ELR (cell line): Measurements from ENCODE around the gene BCDIN3D.

Source experiments
- DNase-seq: peaks from one replicate; pipeline ENCODE4 v3.0.0-alpha.2; 2015; ENCODE audit warnings: low read depth

Gene BCDIN3D

DNA sequence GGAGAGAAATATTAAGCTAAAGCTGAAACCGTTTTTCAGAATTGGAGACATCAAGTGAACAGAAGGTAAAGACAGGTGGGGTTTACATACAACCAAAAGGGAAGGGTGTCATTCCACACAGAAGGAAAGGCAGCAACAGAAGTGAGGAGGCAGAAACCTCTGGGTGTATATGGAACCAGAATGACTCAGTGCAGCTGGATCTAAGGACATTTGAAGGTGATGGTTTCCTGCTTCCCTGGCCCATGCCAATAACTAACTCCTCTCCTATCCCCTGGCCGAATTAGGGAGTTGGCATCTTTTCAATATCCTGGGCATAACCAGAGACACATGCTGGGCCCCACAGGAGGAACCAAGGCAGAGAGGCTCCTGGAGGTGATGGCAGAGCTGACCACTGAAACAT is 23.1 kb downstream of the BCDIN3D start:
- DNase-seq: peak; percentile 18

DNA sequence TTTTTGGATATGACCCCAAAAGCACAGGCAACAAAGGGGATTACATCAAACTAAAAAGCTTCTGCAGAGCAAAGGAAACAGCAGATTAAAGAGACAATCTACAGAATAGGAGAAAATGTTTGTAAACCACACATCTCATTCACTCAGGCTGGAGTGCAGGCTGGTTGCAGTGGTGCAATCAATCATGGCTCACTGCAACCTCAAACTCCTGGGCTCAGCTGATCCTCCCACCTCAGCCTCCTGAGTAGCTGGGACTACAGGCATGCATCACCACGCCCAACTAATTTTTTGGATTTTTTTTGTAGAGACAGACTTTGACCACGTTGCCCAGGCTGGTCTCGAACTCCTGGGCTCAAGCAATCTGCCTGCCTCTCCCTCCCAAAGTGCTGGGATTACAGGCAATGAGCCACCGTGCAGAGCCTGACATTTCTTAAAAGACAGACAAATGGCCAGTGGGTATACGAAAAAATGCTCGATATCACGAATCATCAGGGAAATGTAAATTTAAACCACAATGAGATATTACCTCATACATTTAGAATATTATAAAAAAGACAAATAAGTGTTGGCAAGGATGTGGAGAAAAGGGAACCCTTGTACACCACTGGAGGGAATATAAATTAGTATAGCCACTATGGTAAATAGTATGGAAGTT is 24.5 kb downstream of the BCDIN3D start:
- DNase-seq: peak; percentile 30

DNA sequence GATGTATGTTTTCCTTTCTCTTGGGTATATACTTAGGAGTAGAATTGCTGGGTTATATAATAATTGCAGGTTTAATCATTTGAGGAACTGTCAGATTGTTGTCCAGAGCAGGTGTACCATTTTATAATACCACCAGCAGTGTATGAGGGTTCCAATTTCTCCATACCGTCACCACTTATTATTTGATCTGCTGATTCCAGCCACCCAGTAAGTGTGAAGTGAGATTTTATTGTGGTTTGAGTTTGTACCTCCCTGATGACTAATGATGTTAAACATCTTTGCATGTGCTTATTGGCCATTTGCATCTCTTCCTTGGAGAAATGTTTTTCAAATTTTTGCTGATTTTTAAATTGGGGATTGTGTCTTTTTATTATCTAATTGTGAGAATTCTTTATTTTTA is 29.8 kb downstream of the BCDIN3D start:
- no peak for DNase-seq

DNA sequence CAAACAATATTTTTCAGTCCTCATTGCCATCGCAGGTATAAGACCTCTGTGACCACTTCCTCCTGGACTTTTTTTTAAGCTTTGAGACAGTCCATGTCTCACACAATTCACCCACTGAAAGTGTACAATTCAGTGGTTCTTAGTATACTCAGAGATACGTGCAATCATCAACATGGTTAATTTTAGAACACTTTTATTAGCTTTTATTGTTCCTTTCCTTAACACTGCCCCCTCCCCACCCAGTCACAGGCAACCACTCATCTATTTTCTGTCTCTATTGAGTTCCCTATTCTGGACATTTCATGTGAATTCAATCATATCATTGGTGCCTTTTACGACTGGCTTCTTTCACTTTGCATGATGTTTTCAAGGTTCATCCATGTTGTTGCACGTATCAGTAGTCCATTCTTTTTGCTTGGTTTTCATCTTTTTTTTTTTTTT is 30.9 kb downstream of the BCDIN3D start:
- DNase-seq: no peak

DNA sequence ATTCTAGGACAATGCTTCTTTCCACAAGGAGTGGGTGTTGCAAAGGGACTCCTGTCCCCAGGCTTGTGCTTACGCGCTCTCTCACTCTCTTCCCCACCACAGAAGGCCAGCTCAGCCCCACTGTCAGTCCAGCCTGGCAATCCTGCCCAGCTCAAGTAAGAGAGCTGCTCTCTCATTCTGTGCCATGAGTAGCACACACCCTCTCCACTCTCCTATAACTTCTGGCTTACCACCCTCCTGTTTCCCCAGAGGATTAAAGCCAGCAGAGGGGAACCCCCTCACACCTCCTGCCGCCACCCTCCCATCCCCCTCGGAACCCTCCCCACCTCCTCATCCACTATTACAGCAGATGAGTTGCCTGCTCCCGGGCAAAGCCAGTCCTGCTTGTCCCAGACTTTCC is 31.8 kb downstream of the BCDIN3D start:
- DNase-seq: no peak

DNA sequence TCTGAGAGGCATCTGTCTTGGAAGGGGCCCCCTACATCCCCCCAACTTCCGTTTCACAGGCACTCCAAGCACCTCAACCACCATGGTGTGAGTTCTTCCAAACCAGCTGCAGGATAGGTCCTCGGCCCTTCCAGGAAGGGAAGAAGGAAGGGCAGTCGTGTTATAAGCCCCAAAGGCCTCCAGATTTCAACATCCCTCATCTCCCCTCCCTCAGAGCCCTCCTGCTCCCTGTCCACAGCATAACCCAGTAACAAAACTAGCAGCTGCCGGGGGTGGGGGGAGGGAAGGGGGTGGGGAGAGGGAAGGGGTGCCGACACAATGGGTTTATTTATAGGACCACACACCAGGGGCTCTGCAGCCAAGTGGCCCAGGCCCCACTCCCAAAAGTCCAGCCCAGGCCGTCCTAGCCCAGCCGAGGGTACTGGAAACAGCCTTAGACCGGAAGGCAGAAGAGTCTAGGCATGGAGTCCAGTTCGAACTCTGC is 33.0 kb downstream of the BCDIN3D start:
- DNase-seq: no peak

DNA sequence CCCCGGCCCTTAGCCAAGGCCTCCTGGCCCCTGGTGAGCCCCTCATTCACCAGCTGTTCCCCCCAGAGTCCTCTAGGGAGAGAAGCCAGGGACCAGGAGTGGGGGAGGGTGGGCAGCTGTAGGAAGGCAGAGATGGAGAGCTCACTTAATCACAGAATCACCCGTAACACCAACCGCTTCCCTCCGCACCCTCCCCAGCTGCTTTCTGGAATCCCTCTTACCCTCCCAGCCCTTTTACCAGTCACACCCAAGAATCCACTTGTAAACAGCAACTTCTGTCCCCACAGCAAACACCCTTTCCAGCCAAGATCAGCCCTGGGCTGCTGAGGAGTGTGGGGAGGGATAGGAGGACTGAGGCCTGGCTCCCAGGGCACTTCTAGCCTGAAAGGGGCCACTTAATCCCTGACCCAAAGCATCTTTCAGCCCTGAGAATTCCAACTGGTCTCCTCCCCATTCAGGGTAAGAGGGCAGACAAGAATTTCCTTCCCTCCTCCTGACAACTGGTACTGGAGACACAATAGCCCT is 33.5 kb downstream of the BCDIN3D start:
- no peak for DNase-seq

DNA sequence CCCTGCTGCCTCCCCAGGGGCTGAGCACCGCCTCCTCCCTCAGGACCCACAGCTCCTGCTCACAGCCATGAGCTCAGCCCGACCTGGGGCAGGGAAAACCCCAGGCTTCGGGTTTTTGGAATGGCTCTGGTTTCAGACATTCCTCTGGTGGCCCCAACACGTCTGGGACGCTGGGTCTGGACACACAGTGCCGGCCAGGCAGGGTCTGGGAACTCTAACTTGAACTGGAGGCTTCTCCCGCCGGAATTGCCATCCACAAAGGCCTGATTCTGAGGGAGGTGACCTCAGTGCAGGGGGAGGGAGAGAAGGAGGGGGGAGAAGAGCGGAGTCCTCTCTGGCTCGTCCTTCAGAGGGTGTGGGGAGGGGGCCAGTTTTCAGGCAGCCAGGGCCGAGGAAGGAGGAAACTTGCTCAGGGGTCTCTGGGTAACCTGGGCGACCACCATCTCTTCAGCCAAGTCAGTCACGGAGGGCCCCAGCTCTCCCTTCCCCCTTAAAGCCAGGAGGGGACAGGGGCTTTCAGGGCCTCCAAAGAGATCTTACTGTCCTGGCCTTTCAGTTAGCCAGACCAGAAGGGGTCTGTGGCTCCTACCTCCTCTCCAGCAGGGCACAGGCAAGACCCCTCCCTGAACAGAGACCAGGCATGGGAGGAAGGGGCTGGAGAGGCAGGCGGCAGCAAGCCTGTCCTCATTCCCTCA is 34.1 kb downstream of the BCDIN3D start:
- no peak for DNase-seq

DNA sequence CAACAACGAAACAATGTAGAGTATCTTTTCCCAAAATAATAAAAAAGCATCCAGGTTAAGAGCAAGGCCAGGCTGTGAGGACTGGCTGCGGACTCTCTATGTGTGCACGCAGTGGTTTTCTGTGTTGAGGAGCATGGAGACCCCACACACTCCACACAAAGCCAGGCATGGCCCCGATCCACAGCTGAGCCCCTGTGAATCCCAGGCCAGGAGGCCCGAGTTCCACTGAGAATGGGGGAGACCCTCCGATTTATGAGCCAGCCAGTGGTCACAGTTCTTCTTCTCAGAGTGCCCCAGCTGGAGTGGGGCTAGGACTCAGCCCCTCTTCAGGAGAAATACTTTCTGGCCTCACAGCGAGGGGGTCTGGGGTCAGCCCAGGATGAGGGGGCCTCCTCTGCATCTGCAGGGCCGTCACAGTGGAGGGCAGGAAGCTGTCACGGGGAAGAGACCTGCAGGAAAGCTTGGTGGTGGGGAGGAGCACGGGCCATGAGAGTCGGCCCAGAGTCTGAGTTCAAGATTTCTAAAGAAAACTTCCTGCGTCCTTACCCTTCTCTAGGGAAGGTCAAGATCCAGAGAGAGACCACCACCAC is 34.8 kb downstream of the BCDIN3D start:
- DNase-seq: no peak

DNA sequence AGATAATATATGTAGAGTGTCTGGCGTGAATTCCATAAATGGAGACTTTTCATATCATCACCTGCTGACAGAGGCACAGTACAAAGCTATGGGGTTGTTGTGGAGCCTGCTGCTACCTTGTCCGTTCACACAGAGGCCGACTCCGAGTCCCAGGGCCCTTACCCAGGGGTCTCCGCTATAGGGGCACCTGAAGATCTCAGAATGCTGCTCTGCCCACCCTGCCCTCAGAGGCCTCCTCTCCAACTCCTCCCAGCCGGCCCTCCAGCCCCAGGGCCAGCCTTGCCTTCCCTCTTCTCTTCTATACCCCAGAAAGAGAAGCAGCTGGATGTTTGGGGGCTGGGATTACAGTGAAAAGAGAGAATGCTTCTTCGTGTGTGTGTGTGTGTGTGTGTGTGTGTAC is 36.0 kb downstream of the BCDIN3D start:
- DNase-seq: no peak

DNA sequence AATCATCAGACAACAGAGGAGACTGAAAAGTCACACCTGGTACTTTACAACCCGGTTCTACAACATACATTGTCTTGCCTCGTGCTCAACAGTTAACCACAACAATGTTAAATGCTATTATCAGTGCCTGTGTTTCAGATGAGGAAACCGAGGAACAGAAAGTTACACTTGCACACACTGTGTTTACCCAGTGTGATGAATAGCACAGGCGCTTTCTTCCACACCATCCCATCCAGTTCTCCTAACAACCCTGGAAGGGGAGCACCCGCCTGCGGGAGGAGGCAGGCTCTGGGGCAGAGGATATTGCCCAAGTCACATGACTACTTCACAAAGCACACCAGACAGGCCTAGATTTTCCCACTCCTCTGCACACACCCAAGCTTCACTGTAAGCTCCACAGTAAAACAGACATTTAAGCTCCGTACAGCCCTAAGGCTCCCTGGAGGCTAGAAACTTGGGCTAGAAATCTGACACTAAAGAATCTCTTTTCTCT is 36.5 kb downstream of the BCDIN3D start:
- no peak for DNase-seq

DNA sequence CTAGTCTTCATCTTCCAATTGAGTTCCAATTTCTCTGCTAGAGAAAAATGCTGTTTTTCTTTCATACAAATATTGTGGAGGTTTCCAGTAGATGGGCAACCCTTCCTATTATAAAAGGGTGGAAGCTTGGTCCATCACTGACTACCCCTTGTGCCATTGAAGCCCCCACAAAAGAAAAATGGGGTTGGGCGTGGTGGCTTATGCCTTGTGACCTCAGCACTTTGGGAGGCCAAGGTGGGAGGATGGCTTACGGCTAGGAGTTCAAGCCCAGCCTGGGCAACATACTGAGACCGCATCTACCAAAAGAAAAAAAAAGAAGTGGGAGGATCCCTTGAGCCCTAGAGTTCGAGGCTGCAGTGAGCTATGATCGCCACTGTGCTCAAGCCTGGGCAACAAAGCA is 37.5 kb downstream of the BCDIN3D start:
- no peak for DNase-seq

DNA sequence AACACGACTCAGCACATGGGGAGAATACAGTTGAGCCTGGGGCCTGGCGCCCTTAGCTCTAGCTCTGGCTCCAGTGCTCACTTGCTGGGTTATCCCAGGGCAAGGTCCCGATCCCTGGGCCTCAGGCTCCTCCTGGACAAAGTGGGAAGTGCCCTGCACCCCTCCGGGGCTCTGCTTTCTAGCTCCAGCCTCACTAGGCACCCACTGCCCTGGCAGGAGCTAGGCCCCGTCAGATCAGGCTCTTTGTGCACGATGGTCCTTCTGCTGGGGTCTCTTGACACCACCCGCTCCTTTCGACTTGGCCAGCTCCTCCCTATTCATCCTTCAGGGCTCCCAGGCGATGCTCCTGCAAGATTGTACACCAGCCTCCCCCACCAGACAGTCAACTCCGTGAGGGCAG is 38.1 kb downstream of the BCDIN3D start:
- no peak for DNase-seq

DNA sequence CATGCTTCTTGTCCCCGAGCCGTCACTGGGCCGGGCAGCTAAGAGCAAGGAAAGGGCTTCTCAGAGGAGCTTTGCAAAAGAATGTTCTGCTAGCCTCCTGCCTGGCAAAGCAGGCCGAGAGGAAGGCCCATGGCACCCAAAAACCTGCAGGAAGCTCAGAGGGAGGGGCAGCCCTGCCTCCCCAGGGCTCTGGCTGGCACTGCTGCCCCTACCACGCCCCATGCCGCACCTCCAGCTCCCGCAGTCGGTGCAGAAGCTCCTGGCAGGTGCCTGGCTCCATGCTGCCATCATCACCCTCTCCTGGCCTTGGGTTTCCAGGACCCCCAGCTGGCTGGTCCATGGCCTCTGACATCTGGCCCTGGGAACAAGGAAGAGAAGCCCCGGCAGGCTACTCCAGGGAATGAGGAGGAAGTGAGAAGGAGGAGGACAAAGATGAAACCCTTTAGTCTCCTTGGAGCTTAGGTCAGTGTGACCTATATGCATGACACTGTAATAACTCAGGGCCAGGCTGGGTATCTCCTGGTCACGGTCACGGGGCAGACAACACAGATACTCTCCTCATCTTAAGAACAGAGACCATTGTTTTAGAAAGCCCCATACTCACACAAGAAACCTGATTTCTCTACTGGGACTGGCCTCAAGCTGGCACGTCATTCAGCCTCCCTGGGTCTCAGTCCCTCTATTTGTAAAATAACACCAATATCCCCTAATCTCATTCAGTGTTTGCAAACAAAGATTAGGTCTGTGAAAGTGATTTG is 39.0 kb downstream of the BCDIN3D start:
- no peak for DNase-seq

DNA sequence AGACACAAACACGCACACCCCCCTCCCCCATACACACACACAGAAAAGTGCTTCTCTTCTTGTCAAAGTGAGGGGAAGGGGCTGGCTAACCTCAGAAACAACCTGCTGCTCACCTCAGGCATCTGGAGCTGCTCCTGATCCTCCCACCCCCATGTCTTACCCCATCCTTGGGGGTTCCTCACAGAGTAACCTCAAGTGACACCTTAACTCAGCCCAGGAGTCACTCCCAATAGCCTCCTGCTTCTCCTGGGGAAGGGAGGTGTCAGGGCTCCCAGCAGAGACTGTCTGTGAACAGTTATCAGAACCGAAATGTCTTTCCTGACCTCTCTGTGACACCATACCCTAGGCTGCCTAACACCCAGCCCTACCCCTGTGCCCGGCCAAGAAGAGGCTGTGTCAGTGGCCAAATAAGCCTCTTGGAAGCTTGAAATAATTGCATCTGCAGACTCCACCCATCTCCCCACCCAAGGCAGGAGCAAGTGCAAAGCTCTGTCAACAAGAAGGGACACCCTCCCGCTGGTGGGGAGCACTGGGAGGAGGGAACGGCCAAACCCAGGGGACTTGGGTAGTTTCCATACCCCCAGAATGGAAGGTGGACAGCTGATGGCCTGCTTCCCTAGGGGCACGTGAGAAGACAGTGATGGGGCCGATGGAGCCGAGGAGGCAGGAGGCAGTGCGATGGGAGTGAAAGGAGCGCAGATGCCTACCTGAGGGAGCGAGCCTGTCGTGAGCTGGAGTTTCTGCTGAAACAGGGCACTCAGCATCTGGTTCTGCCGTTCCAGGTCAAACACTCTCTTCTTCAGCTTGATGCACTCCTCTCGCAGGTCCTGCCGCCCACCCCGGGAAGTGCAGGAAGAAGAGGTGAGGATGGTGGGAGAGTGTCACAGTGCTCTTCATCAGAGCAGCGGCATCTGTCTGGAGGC is 41.5 kb downstream of the BCDIN3D start:
- DNase-seq: no peak

DNA sequence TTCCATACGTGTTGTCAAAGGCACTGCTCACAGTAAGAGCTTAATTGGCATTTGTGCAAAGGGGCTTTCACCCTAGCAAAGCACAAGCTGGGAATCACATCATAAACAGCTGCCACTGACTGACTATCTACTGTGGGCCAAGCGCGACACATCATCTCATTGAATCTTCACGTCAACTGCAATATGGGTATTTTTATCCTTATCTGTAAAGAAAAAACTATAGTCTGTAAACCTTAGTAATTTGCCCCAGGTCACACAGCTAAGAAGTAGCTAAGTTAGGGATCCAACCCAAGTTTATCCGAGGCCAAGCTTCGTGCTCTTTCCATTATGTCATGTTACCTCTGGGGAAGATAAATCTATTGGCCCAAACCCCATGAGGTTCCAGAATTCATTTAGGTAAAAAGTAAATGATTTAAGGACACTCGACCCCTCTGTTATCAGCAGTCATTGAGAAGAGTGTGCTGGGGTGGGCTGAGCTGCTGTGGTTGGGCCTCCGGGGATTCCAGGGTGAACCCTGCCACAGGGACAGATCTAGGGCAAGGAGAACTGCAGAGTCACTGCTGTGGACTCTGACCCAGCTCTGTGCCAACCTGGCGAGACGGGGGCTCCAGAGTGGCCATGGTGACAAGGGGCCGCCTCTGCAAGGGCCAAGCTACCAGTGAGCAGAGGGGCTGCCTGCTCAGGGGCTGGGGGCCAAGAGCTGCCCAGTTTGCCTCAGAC is 42.3 kb downstream of the BCDIN3D start:
- no peak for DNase-seq

DNA sequence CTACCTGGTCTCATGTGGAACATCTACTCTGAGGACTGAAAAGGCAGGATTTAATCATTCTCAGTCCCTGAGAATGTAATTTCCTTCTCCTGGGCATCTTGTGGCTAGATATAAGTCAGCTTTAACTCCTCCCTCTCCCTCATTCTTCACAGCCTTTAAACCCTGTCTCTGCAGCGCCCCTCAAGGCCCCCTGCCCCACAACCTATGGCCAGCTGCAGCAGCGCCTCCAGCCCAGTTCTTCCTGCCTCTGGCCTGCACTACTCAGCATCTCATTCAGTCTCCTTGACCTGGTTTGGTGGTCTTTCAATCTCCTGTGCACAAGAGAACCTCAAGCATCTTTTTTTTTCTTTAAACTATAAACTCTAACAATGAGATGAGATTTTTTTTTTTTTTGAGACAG is 44.0 kb downstream of the BCDIN3D start:
- no peak for DNase-seq

DNA sequence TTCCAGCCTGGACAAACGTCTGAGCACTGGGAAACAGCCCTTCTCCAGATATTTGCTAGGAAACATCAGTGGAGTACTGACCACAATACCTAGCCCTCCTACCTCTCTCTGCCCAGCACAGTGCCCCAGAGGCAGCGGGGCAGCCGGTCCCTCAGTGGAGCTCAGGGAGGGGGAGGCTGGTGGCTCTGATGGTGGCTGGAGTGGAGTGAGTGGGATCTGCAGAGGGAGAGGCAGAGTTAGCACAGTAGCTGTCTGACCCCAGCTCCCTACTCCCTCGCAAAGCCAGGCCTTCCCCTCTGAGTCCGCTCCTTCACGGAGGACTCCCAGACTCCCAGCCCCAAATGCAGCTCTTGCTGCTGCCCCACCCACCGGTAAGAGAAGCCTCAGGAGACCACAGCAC is 44.7 kb downstream of the BCDIN3D start:
- DNase-seq: no peak

DNA sequence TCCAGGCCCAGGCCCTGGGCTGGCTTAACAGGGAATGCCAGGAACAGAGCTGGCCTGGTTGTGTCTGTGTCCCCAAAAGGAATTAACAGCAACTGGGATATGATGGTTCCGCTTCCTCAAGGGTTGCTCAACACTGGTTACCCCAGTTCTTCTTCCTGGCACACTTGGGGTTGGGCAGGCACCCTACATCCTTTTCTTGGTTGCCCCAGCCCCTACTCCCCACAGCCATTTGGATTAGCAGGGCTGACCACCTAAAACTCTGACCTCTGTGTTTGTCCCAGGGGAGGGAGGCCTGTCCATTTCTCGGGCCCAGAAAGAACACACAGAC is 45.5 kb downstream of the BCDIN3D start:
- DNase-seq: no peak

DNA sequence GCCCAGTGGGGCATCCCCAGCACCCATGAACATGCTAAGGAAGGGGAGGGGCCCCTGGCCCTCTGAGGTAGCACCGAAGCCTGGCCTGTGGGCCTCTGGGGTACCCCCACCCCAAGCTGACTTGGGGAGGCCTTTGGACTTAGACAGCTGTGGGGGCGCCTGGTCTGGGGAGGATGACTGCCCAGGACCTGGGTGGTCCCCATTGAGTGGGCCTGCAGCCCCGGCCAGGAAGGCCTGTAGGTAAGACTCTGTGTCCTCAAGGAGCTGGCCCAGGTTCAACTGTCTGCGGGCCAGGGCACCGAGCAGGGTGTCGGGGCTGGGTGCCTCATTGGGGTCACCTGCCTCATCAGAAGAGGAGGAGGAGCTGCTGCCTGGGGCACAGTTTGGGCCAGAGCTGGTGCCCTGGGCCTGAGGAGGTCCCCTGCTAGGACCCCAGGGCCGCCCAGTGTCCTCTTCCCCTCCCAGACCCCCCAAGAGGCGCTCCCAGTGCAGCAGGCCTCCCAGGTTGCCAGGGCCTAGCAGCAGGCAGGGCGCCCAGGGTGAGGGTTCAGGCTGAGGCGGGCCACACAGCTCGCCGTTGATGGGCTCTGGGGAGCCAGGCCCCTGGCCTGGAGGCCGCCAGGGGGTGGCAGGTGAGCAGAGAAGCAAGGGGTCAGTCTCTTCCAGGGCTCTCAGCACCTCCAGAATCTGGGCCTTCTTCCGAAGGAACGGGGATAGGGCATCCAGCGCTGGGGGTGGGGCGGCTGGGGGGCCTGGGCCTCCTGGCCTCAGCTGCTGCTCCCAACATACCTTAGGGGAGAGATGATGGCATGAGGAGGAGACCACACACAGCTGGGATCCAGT is 46.1 kb downstream of the BCDIN3D start:
- DNase-seq: no peak
